Activated T-cell treated with anti-CD3 and anti-CD28 coated beads, Interleukin-2, amount 50 U/mL, for 72 hours (primary cell): ENCODE measurements around the gene FILIP1. TPM values are rescaled to one million over a fixed set of nuclear protein-coding genes. Genes with fewer than 3 reads are reported as not detected.

Experiments used
- ATAC-seq, 2 donors: fragments of 150-1000 bp; cut with Tn5 transposase; replicated peaks in 1 of 2; 2 replicates each; pipeline ENCODE4 v1.10.0; 2021; ENCODE audit warnings: moderate library complexity in 2 of 2, mild to moderate bottlenecking in 1 of 2
- DNase-seq, 2 donors: peaks; one replicate each; pipeline ENCODE4 v3.0.0; 2021 to 2022; ENCODE audit warnings: mixed read lengths in 1 of 2
- H3K27ac Mint-ChIP-seq: one replicate; pipeline ENCODE4 v1.8.0; 2022; ENCODE audit warnings: mild to moderate bottlenecking, moderate library complexity, mixed read lengths
- H3K27me3 Mint-ChIP-seq: one replicate; pipeline ENCODE4 v1.8.0; 2022; ENCODE audit warnings: low read depth, mixed read lengths
- H3K36me3 Mint-ChIP-seq, 2 donors: one replicate each; pipeline ENCODE4 v1.8.0; 2022; ENCODE audit warnings: mixed read lengths in 2 of 2, mild to moderate bottlenecking in 1 of 2; ENCODE audit not compliant: insufficient read depth in 2 of 2
- H3K4me1 Mint-ChIP-seq: one replicate; pipeline ENCODE4 v1.8.0; 2022; ENCODE audit warnings: low read depth, mixed read lengths
- H3K4me3 Mint-ChIP-seq, 2 donors: one replicate each; pipeline ENCODE4 v1.8.0; 2022; ENCODE audit warnings: mild to moderate bottlenecking in 2 of 2, mixed read lengths in 2 of 2, moderate library complexity in 2 of 2
- H3K9me3 Mint-ChIP-seq, 2 donors: one replicate each; pipeline ENCODE4 v1.8.0; 2022; ENCODE audit warnings: mixed read lengths in 2 of 2
- total RNA-seq, 2 donors: library from RNA; stranded (reverse); gene quantifications; one replicate each; pipeline ENCODE4 v1.2.3, GENCODE V29; 2022

Gene FILIP1
- total RNA-seq, 2 donors from 2014 or later: 0.05 TPM; not detected in 1

DNA sequence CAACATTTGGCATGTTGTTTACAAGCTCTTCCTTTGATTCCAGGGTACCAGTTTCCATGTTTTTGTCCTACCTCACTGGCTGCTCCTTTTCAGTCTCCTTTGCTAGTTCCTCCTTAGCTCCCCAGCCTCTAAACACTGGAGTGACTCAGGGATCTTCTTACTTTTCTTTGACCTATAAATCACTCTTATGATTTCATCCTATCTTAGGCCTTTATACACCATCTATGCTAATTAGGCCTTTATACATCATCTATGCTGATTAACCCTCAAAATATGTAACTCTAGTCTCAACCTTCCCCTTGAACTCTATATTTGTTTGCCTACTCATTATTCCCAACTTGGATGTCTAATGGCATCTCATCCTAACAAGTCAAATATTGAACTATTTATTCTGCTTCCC lies 218.5 kb downstream of the FILIP1 start:
- peak; percentile 57 to 61 for ATAC-seq
- Mint-ChIP-seq H3K9me3 (peaks cover 0 to 3% of the 10 kb centered on the region in 2 donors), H3K27me3 (no peaks in the 10 kb centered on the region), H3K36me3 (peaks cover 14 to 32% of the 10 kb centered on the region in 2 donors), H3K4me1 (peaks cover 64% of the 10 kb centered on the region), H3K4me3 (peak overlapping the region in 1 of 2 donors; percentile 5), H3K27ac (peak overlapping the region; percentile 6)
- DNase-seq: no peak

DNA sequence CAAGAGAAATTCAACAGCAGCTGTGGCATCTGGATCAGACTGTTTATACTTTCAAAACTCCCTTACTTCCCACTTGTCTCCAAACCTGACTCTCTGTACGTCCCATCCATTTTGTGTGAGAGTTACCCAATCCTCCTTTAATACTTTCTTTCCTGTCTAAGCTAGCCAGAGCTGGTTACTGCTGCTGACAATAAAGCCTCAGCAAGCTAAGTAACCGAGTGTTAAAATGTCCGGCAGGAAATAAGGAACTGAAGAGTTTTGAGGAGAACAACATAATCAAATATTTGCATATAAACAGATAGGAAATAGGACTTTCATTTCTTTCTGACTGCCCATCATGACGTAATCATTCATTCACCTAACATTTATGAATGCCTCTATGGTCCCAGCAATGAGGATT lies 220.6 kb downstream of the FILIP1 start:
- no peak for ATAC-seq
- Mint-ChIP-seq H3K27ac (peak overlapping the region; percentile 45), H3K27me3 (no peaks in the 10 kb centered on the region), H3K9me3 (peaks cover 0 to 3% of the 10 kb centered on the region in 2 donors), H3K4me3 (no peak overlapping the region), H3K36me3 (peaks cover 12 to 32% of the 10 kb centered on the region in 2 donors), H3K4me1 (peaks cover 57% of the 10 kb centered on the region)
- DNase-seq: no peak

- ATAC-seq (no peak), DNase-seq (peak in 1 of 2 donors; percentile 11)
- no peaks in the 10 kb centered on the region for H3K27me3 Mint-ChIP-seq
- H3K4me3 Mint-ChIP-seq: no peak overlapping the region
- H3K9me3 Mint-ChIP-seq: peaks cover 0 to 3% of the 10 kb centered on the region in 2 donors
- H3K4me1 Mint-ChIP-seq: peaks cover 59% of the 10 kb centered on the region
- peak overlapping the region; percentile 71 for H3K27ac Mint-ChIP-seq
- peaks cover 12 to 32% of the 10 kb centered on the region in 2 donors for H3K36me3 Mint-ChIP-seq
These were observed 221.3 kb downstream of the FILIP1 start for GRCh38 chr6:75272145-75272840.

DNA sequence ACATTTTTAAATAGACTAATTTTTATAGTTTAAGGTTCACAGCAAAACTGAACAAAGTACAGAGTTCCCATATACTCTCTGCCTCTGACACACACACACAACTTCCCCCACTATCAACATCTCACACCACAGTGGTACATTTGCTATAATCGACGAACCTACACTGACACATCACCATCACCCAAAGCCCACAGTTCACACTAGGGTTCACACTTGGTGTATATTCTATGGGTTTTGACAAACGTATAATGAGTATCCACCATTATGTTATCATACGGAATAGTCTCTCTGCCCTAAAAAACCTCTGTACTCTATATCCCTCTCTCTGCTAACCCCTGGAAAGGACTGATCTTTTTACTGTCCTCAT lies 224.6 kb downstream of the FILIP1 start:
- Mint-ChIP-seq H3K27me3 (no peaks in the 10 kb centered on the region), H3K27ac (peak overlapping the region; percentile 86), H3K9me3 (no peaks in the 10 kb centered on the region), H3K4me3 (peak overlapping the region in 1 of 2 donors; percentile 46), H3K36me3 (peaks cover 2 to 22% of the 10 kb centered on the region in 2 donors), H3K4me1 (peaks cover 30% of the 10 kb centered on the region)
- ATAC-seq (peak in 1 of 2 donors; percentile 43), DNase-seq (no peak)

- peaks cover 2 to 19% of the 10 kb centered on the region in 2 donors for H3K36me3 Mint-ChIP-seq
- ATAC-seq: peak; percentile 66 to 87
- DNase-seq: peak in 1 of 2 donors; percentile 11
- H3K4me3 Mint-ChIP-seq: peak overlapping the region in 1 of 2 donors; percentile 3
- H3K27ac Mint-ChIP-seq: peak overlapping the region; percentile 30
- peaks cover 25% of the 10 kb centered on the region for H3K4me1 Mint-ChIP-seq
- H3K9me3 Mint-ChIP-seq: no peaks in the 10 kb centered on the region
- H3K27me3 Mint-ChIP-seq: no peaks in the 10 kb centered on the region
These were observed 225.2 kb downstream of the FILIP1 start for GRCh38 chr6:75268121-75268987.

- H3K4me3 Mint-ChIP-seq: no peak overlapping the region
- peaks cover 25% of the 10 kb centered on the region for H3K4me1 Mint-ChIP-seq
- no peak for DNase-seq
- H3K36me3 Mint-ChIP-seq: peaks cover 7 to 14% of the 10 kb centered on the region in 2 donors
- no peak for ATAC-seq
- H3K27me3 Mint-ChIP-seq: no peaks in the 10 kb centered on the region
- H3K9me3 Mint-ChIP-seq: no peaks in the 10 kb centered on the region
- peak overlapping the region; percentile 51 for H3K27ac Mint-ChIP-seq
These were observed 226.1 kb downstream of the FILIP1 start for GRCh38 chr6:75267461-75267860.

DNA sequence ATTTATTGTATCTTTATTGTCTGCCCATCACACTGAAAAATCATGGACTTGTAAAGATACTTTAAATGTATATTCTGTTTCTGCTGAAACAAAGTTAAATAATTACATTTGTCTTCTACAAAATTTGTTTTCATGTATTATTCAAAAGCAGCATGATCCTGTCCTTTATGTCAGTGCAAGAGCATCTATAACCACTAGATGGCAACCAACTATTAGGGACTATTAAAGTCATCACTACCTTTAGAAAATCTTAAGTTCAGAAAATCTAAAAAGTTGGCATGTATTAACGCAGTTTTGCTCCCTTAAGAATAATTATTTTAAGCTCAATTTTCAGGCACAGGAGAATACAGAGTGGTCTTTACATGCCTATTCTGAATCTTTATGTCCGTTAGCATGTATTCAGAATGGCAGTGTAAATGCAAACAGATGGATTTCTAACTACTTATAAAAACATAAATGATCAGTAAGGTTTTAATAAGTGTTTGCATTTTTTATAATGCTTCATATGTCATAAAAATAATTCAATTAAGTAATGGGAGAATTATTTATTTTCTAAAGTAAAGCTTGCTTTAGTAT lies 226.8 kb downstream of the FILIP1 start:
- Mint-ChIP-seq H3K4me3 (no peak overlapping the region), H3K9me3 (no peaks in the 10 kb centered on the region), H3K36me3 (peaks cover 6 to 8% of the 10 kb centered on the region in 2 donors), H3K4me1 (peaks cover 23% of the 10 kb centered on the region), H3K27ac (no peak overlapping the region), H3K27me3 (no peaks in the 10 kb centered on the region)
- ATAC-seq (peak in 1 of 2 donors; percentile 50), DNase-seq (no peak)

DNA sequence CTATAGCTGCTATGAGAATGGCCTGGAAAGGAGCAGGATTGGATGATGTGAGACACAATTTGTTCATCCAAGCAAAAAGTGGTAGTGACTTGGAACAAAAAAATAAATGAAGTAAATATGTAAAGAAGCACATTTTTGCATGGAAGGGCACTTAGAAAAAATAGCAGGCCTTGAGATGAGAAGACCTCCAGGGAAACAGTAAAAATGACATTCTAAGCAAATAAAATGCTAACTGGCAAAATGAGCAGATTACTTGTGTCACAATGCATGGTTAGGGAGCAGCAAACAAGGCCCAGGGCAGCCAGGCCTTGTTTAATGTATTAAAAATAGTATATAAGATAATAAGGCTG lies 230.2 kb downstream of the FILIP1 start:
- Mint-ChIP-seq H3K27ac (peak overlapping the region; percentile 92), H3K36me3 (peaks cover 4 to 10% of the 10 kb centered on the region in 2 donors), H3K27me3 (no peaks in the 10 kb centered on the region), H3K9me3 (no peaks in the 10 kb centered on the region), H3K4me3 (no peak overlapping the region), H3K4me1 (peaks cover 9% of the 10 kb centered on the region)
- ATAC-seq: no peak
- no peak for DNase-seq

- no peak overlapping the region for H3K4me3 Mint-ChIP-seq
- no peaks in the 10 kb centered on the region for H3K9me3 Mint-ChIP-seq
- H3K36me3 Mint-ChIP-seq: peaks cover 4 to 10% of the 10 kb centered on the region in 2 donors
- H3K27me3 Mint-ChIP-seq: no peaks in the 10 kb centered on the region
- H3K27ac Mint-ChIP-seq: peak overlapping the region; percentile 92
- peaks cover 5% of the 10 kb centered on the region for H3K4me1 Mint-ChIP-seq
- ATAC-seq (no peak), DNase-seq (no peak)
These were observed 230.7 kb downstream of the FILIP1 start for GRCh38 chr6:75262716-75263400.

GRCh38 chr6:75261299-75261698 lies 232.3 kb downstream of the FILIP1 start:
- no peak overlapping the region for H3K27ac Mint-ChIP-seq
- H3K36me3 Mint-ChIP-seq: peaks cover 4 to 10% of the 10 kb centered on the region in 2 donors
- no peaks in the 10 kb centered on the region for H3K27me3 Mint-ChIP-seq
- peaks cover 4% of the 10 kb centered on the region for H3K4me1 Mint-ChIP-seq
- DNase-seq (no peak), ATAC-seq (no peak)
- no peaks in the 10 kb centered on the region for H3K9me3 Mint-ChIP-seq
- no peak overlapping the region for H3K4me3 Mint-ChIP-seq

- no peaks in the 10 kb centered on the region for H3K9me3 Mint-ChIP-seq
- ATAC-seq: no peak
- no peak overlapping the region for H3K27ac Mint-ChIP-seq
- H3K4me1 Mint-ChIP-seq: peaks cover 4% of the 10 kb centered on the region
- peaks cover 0 to 9% of the 10 kb centered on the region in 2 donors for H3K36me3 Mint-ChIP-seq
- no peaks in the 10 kb centered on the region for H3K27me3 Mint-ChIP-seq
- DNase-seq: no peak
- no peak overlapping the region for H3K4me3 Mint-ChIP-seq
These were observed 236.1 kb downstream of the FILIP1 start for GRCh38 chr6:75257343-75258087.

DNA sequence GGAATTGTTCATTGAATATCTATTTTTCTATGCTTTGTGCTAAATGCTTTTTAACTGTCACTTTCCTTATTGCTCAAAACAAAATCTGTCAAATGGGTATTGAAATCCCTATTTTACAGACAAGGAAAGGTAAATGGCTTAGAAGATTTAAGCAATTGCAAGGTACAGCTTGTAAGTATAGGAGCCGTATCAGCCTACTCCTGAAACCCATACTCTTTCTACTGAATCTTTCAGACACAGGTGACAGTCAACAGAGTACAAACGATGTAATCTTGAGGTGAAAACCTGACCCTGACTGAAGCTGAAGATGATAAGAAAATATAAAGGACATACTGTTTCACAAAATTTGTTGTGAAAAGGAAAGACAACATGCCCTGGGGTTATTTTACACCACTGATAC lies 243.0 kb downstream of the FILIP1 start:
- DNase-seq (no peak), ATAC-seq (peak in 1 of 2 donors; percentile 28)
- no peaks in the 10 kb centered on the region for H3K9me3 Mint-ChIP-seq

More for the DNA sequence above, 243.0 kb downstream of the FILIP1 start:
- Mint-ChIP-seq H3K4me3 (no peak overlapping the region), H3K36me3 (peaks cover 0 to 1% of the 10 kb centered on the region in 2 donors), H3K27me3 (peaks cover 14% of the 10 kb centered on the region), H3K27ac (no peak overlapping the region), H3K4me1 (no peaks in the 10 kb centered on the region)
